Adrenal gland (tissue), 5 donors: ENCODE data around the gene MAPT.

ENCODE experiments used
- POLR2A ChIP-seq, 2 donors: fragments of 450-650 bp; IDR thresholded peaks; one replicate each; pipeline ENCODE4 v1.6.1; 2017; ENCODE audit warnings: antibody characterized with exemption in 2 of 2, mild to moderate bottlenecking in 2 of 2, moderate library complexity in 1 of 2
- TF ChIP-seq, protein P1 (sequence below), 6 experiments: fragments of 450-650 bp in 4 of 6; fragments of 200-600 bp in 2 of 6; sonication (generic) in 1 of 6; IDR thresholded peaks; 1 replicate in 5 of 6; 2 replicates in 1 of 6; pipeline versions ENCODE4 v1.5.1 to v1.8.0; 2016 to 2021; ENCODE audit warnings: antibody characterized with exemption in 6 of 6, mild to moderate bottlenecking in 2 of 6, moderate library complexity in 1 of 6
- donor health status: DM: no; HTN: no; CAD: no.

DNA sequence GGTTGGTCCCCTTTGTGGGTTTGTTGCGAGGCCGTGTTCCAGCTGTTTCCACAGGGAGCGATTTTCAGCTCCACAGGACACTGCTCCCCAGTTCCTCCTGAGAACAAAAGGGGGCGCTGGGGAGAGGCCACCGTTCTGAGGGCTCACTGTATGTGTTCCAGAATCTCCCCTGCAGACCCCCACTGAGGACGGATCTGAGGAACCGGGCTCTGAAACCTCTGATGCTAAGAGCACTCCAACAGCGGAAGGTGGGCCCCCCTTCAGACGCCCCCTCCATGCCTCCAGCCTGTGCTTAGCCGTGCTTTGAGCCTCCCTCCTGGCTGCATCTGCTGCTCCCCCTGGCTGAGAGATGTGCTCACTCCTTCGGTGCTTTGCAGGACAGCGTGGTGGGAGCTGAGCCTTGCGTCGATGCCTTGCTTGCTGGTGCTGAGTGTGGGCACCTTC, 77.4 kb downstream of the MAPT start:
- TF ChIP-seq, protein P1, sequence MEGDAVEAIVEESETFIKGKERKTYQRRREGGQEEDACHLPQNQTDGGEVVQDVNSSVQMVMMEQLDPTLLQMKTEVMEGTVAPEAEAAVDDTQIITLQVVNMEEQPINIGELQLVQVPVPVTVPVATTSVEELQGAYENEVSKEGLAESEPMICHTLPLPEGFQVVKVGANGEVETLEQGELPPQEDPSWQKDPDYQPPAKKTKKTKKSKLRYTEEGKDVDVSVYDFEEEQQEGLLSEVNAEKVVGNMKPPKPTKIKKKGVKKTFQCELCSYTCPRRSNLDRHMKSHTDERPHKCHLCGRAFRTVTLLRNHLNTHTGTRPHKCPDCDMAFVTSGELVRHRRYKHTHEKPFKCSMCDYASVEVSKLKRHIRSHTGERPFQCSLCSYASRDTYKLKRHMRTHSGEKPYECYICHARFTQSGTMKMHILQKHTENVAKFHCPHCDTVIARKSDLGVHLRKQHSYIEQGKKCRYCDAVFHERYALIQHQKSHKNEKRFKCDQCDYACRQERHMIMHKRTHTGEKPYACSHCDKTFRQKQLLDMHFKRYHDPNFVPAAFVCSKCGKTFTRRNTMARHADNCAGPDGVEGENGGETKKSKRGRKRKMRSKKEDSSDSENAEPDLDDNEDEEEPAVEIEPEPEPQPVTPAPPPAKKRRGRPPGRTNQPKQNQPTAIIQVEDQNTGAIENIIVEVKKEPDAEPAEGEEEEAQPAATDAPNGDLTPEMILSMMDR (IDR thresholded peaks at IDR 0.05) = no peak
- no peak for TF ChIP-seq POLR2A (IDR thresholded peaks at IDR 0.05)
